Kidney tubule cell (primary cell): ENCODE results near the gene FBF1.

Experiments
- DNase-seq: peaks from one replicate; pipeline ENCODE4 v3.0.0-alpha.2; 2018; ENCODE audit warnings: low spot score

The FBF1 gene

GRCh38 chr17:75917141-75917916, 23.5 kb downstream of the FBF1 start:
- no peak for DNase-seq

DNA sequence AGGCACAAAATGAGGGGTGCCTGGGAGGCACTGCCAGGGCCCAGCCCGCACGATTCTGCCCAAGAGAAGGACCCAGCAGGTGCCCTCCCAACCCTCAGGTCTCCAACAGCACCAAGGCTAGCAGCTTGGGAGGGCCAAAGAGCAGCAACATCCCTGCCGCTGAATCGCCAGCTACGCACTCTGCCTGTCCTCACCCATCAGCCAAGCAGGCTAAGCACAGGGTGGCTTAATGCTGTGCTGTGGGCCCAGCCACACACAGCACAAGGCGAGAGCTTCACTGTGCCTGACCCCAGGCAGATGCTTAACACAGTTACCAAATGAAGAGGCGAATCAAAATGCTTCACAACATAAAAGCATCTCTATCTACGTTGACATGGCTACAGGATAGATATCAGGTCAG, 25.6 kb downstream of the FBF1 start:
- DNase-seq, result no peak

DNA sequence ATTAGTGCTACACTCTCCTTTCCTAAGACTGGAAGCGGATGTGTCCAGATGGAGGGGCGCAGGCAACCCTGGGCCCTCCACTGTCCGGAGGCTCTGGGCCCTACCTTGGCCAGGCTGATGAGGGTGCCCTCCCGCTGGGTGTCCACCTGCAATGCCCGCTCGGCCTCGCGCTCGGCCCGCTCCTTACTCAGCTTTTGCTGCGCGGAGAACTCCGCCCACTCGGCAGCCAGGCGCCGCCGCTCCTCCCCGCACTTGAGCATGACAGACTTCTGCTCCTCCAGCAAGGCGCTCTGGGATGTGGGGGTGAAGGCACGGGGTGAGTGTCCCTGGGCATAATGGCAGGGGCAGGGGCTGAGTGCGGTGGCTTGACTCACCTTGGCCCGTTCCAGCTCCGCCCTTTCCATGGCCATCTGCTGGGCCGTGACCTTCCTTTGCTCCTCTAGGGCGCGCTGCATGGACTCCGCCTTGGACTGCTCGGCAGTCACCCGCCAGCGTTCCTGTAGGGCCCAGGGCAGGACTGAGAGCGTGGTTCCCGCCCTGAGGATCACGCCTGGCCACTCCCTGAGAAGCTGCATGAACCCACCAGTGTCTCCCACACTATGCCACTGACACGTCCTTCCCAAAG, 26.1 kb downstream of the FBF1 start:
- no peak for DNase-seq

DNA sequence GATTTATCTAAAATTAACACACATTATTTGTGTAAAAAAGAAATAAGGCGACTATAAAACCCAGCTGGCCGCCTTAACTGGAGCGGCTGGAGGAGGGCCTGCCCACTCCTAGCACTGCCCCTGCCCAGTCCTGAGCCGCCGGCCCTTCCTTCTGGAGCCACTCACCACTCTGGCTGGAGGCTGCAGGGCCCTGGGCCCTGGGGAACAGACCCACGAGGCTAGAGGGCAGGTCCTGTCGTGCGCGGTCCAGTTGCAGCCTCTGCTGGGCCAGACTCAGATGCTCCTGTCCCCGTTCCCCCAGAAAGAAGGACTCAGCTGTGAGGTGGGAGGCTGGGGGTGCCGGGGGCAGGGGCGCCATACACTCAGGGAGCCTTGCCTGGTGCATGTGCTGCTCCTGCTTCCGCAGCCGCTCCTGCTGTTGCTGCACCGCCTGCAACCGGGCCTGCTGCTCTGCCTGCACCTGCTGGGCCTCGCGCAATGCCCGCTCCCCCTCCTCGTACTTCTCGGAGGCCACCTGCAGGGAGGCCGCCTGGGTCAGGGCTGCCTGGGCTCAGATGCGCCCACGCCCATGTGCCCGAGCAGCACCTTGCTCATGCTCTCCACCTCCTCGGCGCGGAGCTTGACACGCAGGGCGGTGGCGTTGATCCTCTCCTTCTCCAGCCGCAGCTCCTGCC, 27.2 kb downstream of the FBF1 start:
- DNase-seq, result no peak

DNA sequence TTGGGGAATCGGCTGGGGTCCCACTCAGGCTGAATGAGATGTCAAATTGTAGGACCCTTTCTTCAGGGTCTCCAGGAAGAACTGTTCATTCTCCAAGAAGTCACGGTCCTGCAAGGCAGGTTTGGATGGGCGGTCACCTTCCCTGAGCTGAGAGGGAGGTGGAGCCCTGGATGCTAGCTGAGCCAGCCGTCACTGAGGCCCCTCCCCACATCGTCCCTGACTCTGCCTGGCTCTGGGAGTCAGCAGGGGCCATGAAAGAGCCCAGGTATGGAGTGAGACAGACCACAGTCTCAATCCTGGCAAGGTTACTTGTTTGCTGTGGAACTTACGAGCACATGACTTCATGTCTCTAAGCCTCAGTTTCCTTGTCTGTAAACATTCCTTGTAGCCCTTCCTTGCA, 30.1 kb downstream of the FBF1 start:
- DNase-seq, result no peak

GRCh38 chr17:75909812-75910274, 31.0 kb downstream of the FBF1 start:
- DNase-seq, result no peak

DNA sequence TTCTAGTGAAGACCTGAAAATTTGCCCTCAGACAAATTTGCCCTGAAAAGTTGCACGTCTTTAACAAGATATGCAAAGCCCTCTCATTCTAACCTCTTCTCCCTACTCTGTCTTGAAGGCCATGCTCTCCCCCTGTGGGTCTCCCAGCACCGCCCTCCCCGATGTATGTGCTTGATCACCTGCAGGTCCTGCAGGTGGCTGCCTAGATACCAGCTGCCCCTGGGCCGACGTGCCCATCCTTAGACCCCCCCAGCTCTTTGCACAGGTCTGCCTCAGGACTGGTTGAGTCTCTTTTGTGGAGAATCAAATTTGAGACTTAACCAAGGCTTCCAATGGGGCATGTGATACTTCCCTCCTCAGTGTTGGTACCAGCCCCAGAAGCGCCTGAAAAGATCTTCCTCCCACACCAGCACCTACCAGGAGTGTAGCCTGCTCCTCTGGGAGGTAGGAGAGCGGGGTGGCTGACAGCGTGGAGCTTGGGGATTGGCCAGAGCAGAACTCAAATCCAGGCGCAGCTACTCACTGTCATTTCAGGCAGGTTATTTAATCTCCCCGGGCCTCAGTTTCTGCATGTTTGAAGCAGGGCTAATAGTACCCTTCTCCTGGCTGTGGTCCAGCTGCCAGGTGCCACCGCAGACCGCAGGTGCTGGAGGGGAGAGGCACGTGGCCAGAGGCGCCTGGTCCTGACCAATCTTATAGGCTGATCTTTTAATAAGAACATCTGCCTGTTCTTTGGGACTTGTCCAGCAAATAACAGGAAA, 31.6 kb downstream of the FBF1 start:
- DNase-seq, result no peak

DNA sequence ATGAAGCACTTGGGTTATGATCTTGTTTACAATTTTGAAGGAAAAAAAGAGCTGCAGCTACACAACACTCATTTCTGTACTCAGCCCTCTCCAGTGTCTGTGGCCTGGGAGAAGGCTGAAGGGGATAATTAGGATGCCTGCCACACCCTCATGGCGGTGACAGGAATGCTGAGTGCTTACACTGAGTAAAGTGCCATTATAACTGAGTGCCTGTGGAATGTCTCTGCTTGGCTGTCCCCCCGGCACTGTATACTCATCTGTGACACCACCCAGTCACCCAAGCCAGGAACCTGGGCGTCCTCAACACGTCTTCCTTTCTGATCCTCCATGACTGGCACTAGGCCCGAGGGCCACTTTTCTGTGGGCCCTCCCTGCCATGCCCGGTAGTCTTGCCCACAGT, 32.6 kb downstream of the FBF1 start:
- no peak for DNase-seq

DNA sequence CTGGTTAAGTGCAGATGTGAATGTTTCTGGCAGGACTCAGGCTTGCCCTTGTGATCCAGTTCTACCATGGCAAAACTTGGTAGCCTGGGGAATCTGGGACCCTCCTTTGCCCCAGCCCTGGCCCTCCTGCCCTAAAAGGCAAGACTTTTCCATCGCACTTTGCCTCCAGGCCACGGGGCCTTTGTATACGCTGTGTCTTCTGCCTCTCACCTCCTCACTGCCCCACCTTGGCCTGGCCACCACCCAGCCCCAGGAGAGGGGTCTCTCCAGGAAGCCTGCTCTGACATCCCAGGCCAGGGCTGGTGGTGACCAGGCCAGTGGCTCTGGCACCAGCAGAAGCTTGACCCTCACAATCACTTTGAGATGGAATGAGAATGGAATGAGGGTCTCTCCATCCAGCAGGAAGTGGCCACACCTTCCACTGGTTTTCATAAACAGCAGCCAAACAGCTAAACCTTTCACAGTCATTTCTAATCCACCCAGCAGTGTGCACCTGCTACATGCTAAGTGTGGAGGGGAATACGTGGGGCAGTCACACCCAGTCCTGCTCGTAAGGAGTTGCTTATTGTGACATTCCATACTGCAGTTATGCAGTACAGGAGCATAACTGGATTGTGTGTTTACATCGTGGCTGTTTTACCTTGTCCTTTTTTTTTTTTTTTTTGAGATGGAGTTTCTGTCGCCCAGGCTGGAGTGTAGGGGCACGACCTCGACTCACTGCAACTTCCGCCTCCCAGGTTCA, 34.5 kb downstream of the FBF1 start:
- DNase-seq, result no peak

GRCh38 chr17:75904749-75905521, 35.9 kb downstream of the FBF1 start, which contains the start of gene MRPL38:
Gene MRPL38 (minus strand): TSS chr17:75904884. CDS start chr17:75904875, 9 bp downstream.
- peak; percentile 98 for DNase-seq

GRCh38 chr17:75902406-75902805, 38.4 kb downstream of the FBF1 start:
- peak; percentile 83 for DNase-seq

DNA sequence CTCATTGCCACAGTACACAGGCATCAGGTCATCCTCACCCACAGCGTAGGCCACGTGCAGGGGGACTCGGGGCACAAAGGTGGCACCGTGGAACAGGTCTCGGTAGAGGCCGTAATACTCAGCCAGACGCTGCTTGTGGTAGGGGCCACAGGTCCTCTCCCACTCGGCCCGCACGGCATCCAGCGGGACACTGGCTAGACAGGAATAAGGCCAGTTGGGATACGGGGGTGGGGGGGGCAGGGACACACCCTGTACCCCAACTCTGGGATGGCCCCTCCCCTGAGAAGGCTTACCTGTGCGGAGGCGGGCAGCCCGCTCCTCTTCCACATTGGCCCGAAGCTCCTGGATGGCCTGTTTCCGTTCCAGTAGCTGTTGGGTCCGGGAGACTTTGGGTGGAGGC, 39.1 kb downstream of the FBF1 start:
- DNase-seq, result no peak

- DNase-seq, result no peak
Observed at GRCh38 chr17:75900691-75901533, 39.9 kb downstream of the FBF1 start.

GRCh38 chr17:75899767-75900468, 40.9 kb downstream of the FBF1 start:
- no peak for DNase-seq

GRCh38 chr17:75899353-75899752, 41.5 kb downstream of the FBF1 start:
- no peak for DNase-seq

DNA sequence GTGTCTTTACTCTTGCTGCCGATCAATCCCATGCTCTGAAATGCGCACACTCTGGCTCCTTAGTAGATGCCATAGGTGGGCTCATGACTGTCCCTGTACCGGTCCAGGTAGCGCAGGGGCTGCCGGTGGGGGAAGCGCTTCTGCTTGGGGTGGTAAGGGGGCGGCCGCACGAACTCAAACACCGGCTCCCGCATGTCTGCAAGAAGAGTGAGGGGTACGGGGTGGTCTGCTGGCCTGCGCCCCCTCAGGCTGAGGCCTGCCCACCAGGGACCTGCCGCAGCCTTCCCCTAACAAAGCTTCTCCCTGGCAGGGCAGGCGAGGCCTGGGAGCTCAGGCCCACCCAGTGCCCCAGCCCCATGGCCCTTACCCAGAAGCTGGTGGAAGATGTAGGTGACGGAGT, 42.1 kb downstream of the FBF1 start:
- no peak for DNase-seq

GRCh38 chr17:75898065-75898464, 42.8 kb downstream of the FBF1 start:
- DNase-seq, result no peak

- no peak for DNase-seq
Observed at GRCh38 chr17:75897160-75898019, 43.5 kb downstream of the FBF1 start.
